Measurements from ENCODE around the gene OR9I1. TPM values are rescaled to one million over a fixed set of nuclear protein-coding genes. Genes with fewer than 3 reads are reported as not detected.

OR9I1 gene
- total RNA-seq, 1 experiment from 2014 or later: not detected

DNA sequence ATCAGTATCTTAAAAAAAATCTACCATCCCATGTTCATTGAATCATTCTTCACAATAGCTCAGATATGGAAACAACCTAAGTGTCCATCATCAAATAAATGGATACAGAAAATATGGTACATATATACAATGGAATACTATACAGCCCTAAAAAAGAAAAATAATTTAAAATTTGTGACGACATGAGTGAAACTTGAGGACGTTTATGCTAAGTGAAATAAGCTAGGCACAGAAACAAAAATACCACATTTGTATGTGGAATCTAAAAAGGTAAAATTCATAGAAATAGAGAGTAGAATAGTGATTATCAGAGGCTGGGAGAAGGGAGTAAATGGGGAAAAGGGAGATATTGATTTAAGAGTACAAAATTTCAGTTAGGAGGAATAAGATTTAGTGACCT lies 38.8 kb downstream of the OR9I1 start:
- DNase-seq (ENCODE audit: low read depth, low spot score) (no peak), ATAC-seq (no peak)
- H3K4me1 ChIP-seq (ENCODE audit: control insufficient read depth, insufficient read depth, low read length): no peaks in the 10 kb centered on the region
- in situ Hi-C loops (cut with HindIII; ENCODE audit: low pct_unique_long_range_greater_than_20kb, low sequenced_read_pairs) (no loop called here), intact Hi-C loops (cut with micrococcal nuclease; ENCODE audit: unreplicated experiment) (no loop called here)
- H3K9me3 ChIP-seq (ENCODE audit: control insufficient read depth, insufficient read depth, low read depth, low read length): no peaks in the 10 kb centered on the region
- CTCF ChIA-PET: no interaction called here
- no peaks in the 10 kb centered on the region for H3K36me3 ChIP-seq (ENCODE audit: control insufficient read depth, insufficient read depth, low read length)
- H3K27ac ChIP-seq (ENCODE audit: low read length): no peak overlapping the region
- POLR2A ChIA-PET: no interaction called here
- TF ChIP-seq, protein P1, sequence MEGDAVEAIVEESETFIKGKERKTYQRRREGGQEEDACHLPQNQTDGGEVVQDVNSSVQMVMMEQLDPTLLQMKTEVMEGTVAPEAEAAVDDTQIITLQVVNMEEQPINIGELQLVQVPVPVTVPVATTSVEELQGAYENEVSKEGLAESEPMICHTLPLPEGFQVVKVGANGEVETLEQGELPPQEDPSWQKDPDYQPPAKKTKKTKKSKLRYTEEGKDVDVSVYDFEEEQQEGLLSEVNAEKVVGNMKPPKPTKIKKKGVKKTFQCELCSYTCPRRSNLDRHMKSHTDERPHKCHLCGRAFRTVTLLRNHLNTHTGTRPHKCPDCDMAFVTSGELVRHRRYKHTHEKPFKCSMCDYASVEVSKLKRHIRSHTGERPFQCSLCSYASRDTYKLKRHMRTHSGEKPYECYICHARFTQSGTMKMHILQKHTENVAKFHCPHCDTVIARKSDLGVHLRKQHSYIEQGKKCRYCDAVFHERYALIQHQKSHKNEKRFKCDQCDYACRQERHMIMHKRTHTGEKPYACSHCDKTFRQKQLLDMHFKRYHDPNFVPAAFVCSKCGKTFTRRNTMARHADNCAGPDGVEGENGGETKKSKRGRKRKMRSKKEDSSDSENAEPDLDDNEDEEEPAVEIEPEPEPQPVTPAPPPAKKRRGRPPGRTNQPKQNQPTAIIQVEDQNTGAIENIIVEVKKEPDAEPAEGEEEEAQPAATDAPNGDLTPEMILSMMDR (IDR thresholded peaks at IDR 0.05): no peak
- no peak for TF ChIP-seq SIN3A (IDR thresholded peaks at IDR 0.05; ENCODE audit: borderline replicate concordance, insufficient read depth, low read depth, low read length)
- TF ChIP-seq POLR2AphosphoS5 (IDR thresholded peaks at IDR 0.05; ENCODE audit: low read depth, low read length): no peak
- no peak for TF ChIP-seq TCF7L2 (IDR thresholded peaks at IDR 0.05; ENCODE audit: low read depth, low read length)
- TF ChIP-seq, protein P2, sequence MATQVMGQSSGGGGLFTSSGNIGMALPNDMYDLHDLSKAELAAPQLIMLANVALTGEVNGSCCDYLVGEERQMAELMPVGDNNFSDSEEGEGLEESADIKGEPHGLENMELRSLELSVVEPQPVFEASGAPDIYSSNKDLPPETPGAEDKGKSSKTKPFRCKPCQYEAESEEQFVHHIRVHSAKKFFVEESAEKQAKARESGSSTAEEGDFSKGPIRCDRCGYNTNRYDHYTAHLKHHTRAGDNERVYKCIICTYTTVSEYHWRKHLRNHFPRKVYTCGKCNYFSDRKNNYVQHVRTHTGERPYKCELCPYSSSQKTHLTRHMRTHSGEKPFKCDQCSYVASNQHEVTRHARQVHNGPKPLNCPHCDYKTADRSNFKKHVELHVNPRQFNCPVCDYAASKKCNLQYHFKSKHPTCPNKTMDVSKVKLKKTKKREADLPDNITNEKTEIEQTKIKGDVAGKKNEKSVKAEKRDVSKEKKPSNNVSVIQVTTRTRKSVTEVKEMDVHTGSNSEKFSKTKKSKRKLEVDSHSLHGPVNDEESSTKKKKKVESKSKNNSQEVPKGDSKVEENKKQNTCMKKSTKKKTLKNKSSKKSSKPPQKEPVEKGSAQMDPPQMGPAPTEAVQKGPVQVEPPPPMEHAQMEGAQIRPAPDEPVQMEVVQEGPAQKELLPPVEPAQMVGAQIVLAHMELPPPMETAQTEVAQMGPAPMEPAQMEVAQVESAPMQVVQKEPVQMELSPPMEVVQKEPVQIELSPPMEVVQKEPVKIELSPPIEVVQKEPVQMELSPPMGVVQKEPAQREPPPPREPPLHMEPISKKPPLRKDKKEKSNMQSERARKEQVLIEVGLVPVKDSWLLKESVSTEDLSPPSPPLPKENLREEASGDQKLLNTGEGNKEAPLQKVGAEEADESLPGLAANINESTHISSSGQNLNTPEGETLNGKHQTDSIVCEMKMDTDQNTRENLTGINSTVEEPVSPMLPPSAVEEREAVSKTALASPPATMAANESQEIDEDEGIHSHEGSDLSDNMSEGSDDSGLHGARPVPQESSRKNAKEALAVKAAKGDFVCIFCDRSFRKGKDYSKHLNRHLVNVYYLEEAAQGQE (IDR thresholded peaks at IDR 0.05; ENCODE audit: insufficient read depth in 1 of 2, low read depth in 2 of 2, low read length in 1 of 2): no peak
- H3K27me3 ChIP-seq (ENCODE audit: control insufficient read depth, insufficient read depth, low read length): no peaks in the 10 kb centered on the region
- no peak overlapping the region for H3K4me3 ChIP-seq (ENCODE audit: low read depth in 2 of 2, low read length in 2 of 2)
- BruUV-seq (replicated peaks): no TSS peak

DNA sequence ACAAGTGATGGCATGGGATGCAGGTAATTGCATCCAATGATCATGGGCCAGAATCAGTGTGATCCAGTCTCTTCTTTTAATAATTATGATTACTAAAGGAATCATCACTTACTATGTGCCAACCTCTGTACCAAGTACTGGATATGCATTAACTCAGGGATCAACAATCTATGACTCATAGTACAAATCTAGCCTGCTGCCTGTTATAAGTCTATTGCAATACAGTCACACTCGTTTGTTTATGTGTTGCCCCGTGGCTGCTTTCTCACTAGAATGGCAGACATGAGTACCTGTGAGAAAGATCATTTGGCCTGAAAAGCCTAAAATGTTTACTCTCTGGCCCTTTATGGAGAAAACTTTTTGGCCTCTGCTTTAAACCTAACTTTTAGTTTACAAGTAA lies 49.5 kb downstream of the OR9I1 start:
- no peak for DNase-seq (ENCODE audit: low read depth, low spot score)
- in situ Hi-C loops (cut with HindIII; ENCODE audit: low pct_unique_long_range_greater_than_20kb, low sequenced_read_pairs): no loop called here
- ChIA-PET CTCF (no interaction called here), POLR2A (no interaction called here)
- Histone ChIP-seq H3K27ac (ENCODE audit: low read length) (no peak overlapping the region), H3K36me3 (ENCODE audit: control insufficient read depth, insufficient read depth, low read length) (no peaks in the 10 kb centered on the region), H3K4me1 (ENCODE audit: control insufficient read depth, insufficient read depth, low read length) (no peaks in the 10 kb centered on the region), H3K27me3 (ENCODE audit: control insufficient read depth, insufficient read depth, low read length) (no peaks in the 10 kb centered on the region), H3K9me3 (ENCODE audit: control insufficient read depth, insufficient read depth, low read depth, low read length) (no peaks in the 10 kb centered on the region), H3K4me3 (ENCODE audit: low read depth in 2 of 2, low read length in 2 of 2) (no peak overlapping the region)
- BruUV-seq (replicated peaks): no TSS peak
- TF ChIP-seq TCF7L2 (IDR thresholded peaks at IDR 0.05; ENCODE audit: low read depth, low read length): no peak
- no peak for ATAC-seq
- intact Hi-C loops (cut with micrococcal nuclease; ENCODE audit: unreplicated experiment): no loop called here

DNA sequence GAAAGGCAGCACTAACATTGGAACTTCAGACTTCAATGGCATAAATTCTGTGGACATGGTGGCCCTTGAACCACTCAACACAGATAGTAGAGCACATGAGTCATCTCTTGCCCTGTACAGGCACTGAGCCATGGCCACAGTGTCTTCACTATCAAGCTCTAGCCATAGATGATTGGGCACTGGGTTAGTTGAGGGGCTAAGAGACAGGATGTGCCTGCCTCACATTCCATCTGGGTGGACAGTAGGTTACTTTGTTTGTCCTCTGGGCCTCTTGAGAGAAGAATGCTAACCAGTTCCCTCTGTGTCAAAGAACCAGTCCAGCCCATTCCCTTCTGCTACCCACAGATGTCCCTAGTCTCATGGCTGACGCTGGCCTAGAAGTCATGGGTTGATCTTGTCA lies 54.7 kb downstream of the OR9I1 start:
- intact Hi-C loops (cut with micrococcal nuclease; ENCODE audit: unreplicated experiment) (no loop called here), in situ Hi-C loops (cut with HindIII; ENCODE audit: low pct_unique_long_range_greater_than_20kb, low sequenced_read_pairs) (no loop called here)
- H3K27ac ChIP-seq (ENCODE audit: low read length): no peak overlapping the region
- ChIA-PET CTCF (no interaction called here), POLR2A (no interaction called here)
- H3K4me3 ChIP-seq (ENCODE audit: low read depth in 2 of 2, low read length in 2 of 2): no peak overlapping the region
- BruUV-seq (replicated peaks): no TSS peak
- ATAC-seq (no peak), DNase-seq (ENCODE audit: low read depth, low spot score) (no peak)
- H3K27me3 ChIP-seq (ENCODE audit: control insufficient read depth, insufficient read depth, low read length): no peaks in the 10 kb centered on the region
- H3K4me1 ChIP-seq (ENCODE audit: control insufficient read depth, insufficient read depth, low read length): no peaks in the 10 kb centered on the region
- TF ChIP-seq, protein P1 (IDR thresholded peaks at IDR 0.05): no peak
- TF ChIP-seq SIN3A (IDR thresholded peaks at IDR 0.05; ENCODE audit: borderline replicate concordance, insufficient read depth, low read depth, low read length) (no peak), TCF7L2 (IDR thresholded peaks at IDR 0.05; ENCODE audit: low read depth, low read length) (no peak), POLR2AphosphoS5 (IDR thresholded peaks at IDR 0.05; ENCODE audit: low read depth, low read length) (no peak)
- TF ChIP-seq, protein P2 (IDR thresholded peaks at IDR 0.05; ENCODE audit: insufficient read depth in 1 of 2, low read depth in 2 of 2, low read length in 1 of 2): no peak
- no peaks in the 10 kb centered on the region for H3K36me3 ChIP-seq (ENCODE audit: control insufficient read depth, insufficient read depth, low read length)
- no peaks in the 10 kb centered on the region for H3K9me3 ChIP-seq (ENCODE audit: control insufficient read depth, insufficient read depth, low read depth, low read length)

Measured in Panc1 (cell line).